Measurements from ENCODE around the gene ATRNL1.

The ATRNL1 gene

DNA sequence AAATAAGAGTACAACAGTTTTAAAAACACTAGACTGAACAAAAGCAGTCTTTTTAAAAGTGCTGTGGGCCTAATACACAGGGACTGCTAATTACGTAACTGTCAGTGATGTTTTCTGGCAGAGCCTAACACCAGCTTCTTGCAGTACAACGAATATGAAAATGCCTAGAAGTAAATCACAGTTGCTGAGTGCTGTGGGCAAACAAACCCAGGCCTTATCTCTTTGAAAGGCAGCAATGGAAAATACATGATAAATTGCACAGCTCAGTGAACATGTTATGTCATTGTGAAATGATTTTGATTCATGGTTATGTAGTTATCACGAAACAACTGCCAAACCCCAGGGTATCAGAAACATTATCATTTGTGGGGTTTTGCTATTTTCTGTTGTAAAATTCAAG is 751.4 kb downstream of the ATRNL1 start:
- DNase-seq (ENCODE audit: low read depth), result no peak

DNA sequence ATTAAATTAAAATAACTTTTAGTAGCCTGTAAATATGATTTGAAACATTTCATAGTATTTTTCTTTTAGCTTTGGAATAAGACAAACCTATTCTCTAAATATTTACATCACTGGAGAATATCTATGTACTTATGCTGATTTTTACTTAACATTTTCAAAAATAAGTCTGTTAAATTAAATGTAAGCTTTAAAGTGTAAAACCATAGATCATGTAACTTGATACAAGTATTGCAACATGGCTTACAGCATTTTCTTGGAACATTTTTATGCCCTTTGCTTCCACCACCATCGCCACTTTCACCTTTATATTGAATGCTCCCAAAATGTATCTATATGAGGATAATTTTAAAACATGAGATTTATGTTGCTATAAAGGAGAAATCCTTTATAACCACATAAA is 752.8 kb downstream of the ATRNL1 start:
- DNase-seq (ENCODE audit: low read depth), result no peak

DNA sequence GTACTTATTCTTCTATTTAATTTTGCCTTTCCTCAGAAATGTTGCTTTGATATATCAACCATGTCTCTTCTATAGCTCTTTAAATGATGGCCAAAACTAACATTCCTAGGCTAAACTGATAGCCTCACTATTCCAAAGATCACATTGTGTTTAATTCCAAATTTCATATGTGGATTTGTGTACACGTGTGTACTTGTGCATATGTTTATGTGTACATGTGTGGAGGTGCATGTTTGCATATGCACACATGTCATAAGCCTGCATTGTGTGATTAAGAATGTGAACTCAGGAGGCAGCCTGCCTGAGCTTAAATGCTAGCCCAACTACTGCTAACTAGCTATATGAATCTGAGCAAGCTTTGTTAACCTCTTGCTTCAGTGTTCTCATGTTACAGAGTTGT is 753.4 kb downstream of the ATRNL1 start:
- DNase-seq (ENCODE audit: low read depth), result no peak

DNA sequence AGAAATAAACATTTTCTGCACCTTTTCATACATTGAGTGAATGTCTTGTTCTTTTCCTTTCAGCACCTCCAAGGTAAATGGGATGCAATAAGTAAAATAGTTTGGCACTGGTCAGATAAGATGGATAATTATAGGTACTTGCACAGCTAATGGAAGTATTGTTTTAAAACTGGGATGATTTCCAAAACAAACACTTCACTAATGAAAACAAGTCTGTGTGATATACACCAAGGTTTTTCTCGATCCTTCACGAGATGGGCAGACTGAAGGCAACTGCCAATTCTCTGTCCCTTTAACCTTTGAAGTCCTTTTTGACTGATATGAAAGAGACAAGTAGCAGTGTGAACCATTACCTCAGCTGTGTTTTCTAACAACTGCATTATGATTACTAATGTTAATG is 756.0 kb downstream of the ATRNL1 start:
- DNase-seq (ENCODE audit: low read depth), result no peak

DNA sequence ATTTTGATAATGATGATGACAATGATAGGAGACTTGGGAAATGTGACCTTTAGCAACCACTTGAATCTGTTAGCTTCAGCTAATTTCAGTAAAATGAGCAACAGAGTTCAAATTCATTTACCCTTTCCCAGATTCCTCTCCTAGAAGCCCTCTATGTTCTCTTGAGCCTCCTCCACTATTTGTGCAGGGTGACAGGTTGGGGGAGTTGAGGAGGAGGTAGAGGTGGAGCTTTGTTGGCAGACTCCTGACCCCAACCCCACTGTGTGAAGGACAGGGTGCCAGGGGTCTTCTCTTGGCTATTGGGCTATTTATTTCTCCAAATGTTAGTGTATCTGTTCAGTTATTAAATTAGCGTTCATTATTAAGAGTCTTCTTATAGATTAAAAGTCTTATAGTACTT is 757.5 kb downstream of the ATRNL1 start:
- no peak for DNase-seq (ENCODE audit: low read depth)

DNA sequence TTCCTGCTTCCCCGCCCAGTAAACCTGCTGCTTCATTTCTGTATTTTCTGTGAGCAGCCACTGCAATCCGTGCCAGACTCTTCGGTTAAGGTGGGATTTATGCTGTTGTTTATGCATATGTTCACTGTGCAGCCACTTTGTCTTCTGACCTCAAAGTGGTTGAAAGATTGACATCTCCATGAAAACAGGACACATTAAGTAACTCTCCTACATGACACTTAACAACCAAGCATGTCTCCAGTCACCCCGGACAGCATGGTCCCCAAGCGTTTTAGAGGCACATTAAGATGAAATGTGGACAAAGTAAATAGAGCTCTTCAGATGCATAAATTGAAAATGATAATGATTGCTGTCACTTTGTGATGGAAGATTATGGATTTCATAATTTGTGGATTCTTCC is 758.5 kb downstream of the ATRNL1 start:
- no peak for DNase-seq (ENCODE audit: low read depth)

DNA sequence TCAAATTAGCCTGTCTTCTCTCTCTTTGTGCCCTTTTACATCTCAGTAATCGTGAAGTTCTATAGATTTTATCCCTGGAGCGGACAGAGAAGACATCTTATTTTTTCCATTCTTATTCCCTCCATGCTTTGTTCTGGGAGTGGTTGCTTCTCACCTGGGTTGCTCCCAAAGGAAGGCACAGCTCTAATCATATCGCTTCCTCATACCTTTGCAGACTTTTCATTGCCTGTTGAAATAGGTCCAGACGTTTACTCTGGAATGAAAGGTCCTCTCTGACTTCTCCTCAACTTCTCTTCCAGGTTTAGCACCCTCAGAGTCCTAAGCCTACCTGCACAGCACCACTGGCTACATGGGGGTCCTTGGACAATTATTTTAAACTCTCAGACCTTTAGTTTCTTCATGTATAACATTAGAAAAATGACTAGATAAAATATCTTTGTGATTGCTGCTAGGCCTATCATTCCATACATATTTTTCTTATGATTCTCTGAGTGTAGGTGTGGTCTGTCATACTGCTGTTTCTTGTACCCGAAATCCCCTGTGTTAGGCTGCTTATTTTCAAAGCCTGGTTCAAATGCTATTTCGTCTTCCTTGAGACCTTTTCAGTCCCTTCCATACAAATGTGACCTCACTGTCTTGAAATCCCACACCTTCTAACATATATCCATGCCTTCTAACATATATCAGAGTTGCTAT is 761.7 kb downstream of the ATRNL1 start:
- no peak for DNase-seq (ENCODE audit: low read depth)

DNA sequence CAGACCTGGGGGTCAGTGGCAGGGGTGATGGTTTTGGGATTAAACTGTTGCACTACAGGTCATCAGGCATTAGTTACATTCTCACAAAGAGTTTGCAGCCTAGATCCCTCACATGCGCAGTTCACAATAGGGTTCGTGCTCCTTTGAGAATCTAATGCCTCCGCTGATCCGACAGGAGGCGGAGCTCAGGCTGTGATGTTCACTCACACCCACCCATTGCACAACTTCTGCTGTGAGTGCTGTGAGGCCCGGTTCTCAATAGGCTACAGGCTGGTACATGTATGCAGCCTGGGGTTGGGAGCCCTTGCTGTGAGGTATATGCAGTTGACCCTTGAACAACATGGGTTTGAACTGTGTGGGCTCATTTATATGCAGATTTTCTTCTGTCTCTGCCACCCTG is 763.4 kb downstream of the ATRNL1 start:
- DNase-seq (ENCODE audit: low read depth), result no peak

DNA sequence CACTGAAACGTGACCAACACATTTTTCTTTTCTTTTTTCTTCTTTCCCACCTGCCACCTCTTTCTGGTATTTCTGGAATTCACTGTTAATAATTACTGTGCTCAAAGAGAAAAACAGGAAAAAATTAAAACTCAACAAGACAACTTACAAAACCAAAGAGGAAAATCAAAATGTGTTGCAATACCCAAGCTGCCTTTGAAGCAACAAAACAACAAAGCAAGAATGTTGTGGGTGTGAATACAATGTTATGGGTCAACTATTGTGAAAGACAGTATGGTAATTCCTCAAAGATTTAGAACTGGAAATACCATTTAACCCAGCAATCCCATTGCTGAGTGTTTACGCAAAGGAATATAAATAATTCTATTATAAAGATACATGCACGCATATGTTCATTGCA is 764.7 kb downstream of the ATRNL1 start:
- no peak for DNase-seq (ENCODE audit: low read depth)

DNA sequence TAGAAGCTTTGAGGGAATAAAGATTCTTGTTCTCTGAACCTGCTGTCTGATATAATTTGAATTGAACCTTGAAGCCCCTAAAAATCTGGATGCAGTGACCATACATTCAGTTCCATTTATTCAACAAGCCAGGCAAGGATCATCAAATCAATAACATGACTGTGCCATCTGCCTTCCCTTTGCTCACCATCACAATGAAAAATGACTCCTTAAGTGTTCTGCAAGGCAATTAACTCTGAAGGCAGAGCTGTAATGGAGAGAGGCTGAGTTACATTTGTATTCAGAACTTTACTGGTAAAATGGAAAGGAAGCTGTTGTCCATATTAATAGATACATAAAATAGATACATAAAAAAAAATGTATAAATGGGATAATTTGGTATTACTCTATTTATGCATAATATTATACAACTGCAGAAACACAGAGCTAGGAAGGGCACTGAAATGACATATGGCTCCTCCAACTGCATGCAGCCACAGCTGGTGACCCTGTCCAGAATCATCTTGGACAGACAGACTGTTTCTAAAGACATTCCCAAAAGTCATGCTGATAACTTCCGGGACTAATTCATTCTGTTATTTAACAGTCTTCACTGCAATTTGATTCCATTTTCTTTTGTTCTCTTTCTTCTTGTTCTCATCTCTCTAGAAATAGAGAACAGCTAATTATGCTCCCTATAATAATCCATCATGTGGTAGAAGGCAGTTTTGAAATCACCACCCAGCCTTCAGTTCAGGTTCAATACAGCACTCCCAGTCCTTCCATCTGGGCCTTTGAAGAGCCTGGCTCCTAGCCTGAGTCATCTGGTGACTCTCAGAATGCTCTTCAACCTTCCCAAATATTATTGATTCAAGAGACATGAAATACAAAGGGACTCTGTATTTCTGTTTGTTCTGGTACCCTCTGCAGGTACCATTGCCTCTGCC is 767.3 kb downstream of the ATRNL1 start:
- DNase-seq (ENCODE audit: low read depth), result no peak

DNA sequence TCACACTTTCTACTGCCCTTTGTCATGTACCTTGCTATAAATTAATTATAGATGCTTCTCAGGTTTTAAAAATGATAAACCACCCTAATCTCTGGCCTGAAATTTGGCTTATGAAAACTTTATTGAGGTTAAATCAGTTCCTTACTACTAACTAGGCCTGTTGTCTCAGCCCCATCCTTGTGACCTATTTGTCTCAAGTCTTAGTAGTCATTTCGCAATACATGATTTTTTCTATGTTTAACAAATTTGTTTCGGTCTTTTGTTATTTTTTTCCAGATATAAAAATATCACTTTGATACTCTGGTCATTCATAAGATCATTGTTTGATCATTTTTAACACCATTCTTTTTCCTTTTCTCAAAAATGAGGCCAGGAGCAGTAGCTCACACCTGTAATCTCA is 768.3 kb downstream of the ATRNL1 start:
- peak; percentile 10 for DNase-seq (ENCODE audit: low read depth)

DNA sequence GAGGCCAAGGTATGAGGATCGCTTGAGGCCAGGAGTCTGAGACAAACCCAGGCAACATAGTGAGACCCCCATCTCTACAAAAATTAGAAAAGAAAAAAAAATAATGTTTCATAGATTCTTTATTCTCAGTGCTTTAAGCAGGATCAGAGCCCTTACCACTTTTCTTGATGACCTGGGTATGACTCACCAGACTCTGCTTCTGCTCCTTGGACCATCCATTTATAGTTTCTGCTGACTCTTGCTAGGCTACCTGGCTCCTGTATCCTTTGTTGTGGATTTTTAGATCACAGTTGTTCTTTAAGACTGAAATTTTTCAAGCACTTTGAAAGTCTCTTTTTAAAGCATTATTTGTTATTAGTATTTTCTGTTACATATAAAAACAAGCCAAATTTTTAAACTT is 768.7 kb downstream of the ATRNL1 start:
- DNase-seq (ENCODE audit: low read depth), result no peak

DNA sequence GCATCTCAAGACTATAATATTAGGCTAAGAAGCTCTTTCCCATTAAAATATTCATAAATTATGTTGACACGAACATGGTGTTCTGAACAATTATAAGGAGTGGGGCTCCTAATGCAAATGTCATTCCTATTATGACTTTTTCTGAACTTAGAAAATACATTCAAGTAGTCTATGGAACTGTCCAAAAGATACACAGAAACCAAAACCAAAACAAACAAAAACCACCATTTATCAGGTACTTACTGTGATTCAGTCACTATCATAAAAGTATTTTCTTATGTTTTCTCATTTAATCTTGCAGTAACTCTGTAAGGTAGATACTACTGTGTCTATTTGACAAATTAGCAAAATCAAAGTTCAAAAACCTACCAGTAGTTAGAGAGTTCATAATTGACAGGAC is 773.0 kb downstream of the ATRNL1 start:
- DNase-seq (ENCODE audit: low read depth), result no peak

DNA sequence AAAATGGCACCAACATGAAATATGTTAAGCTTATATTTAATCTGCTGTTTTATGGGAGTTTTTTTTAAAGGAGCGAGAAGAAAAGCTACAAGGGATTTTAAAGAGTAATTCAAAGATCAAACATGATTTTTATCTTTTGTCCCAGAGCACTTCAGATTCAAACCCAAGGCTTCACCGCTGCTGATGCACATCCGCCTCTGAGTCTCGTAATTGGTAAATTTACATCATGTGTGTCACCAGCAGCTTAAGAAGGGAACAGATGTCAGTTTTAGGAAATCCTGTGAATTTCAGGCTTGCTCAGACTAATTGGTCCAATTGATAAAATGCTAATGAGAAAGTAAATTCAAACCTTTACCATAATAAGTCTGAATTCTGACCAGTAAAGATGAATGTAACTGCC is 773.5 kb downstream of the ATRNL1 start:
- no peak for DNase-seq (ENCODE audit: low read depth)

DNA sequence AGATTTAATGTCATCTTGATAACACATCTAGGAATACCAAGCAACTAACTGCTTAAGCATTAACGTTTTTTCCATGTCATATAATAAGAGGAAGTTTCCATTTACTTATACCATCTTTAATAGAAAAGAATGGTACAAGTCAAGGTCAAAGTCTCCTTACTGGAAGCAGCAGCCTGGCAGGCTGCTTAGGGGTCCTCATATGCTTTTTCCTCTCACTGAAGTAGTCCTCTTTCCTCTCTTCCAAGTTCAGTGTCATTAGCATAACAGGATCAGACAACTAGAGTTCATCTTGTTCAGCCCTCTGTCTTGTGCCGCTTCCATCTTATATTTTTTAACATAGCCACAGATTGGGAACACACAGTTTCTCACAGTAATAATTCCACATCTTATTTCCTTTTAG is 774.1 kb downstream of the ATRNL1 start:
- no peak for DNase-seq (ENCODE audit: low read depth)

DNA sequence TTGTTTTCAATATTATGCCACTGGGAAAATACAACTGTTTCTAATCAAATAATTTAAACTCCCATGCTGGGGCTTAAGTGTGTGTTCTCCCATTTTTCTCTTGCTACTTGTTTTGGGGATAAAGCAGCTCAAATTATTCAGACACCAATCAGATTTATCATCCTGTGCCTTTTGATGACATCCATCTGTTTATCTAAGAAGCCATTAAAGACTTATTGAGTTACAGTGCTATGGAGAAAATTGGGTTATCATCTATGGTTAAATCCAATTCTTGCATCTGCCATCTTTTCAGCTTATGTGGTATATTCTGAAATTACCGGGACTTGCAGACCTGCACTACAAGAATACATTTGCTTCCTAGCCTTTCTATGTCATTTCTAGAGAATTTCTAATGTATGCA is 778.7 kb downstream of the ATRNL1 start:
- no peak for DNase-seq (ENCODE audit: low read depth)

DNA sequence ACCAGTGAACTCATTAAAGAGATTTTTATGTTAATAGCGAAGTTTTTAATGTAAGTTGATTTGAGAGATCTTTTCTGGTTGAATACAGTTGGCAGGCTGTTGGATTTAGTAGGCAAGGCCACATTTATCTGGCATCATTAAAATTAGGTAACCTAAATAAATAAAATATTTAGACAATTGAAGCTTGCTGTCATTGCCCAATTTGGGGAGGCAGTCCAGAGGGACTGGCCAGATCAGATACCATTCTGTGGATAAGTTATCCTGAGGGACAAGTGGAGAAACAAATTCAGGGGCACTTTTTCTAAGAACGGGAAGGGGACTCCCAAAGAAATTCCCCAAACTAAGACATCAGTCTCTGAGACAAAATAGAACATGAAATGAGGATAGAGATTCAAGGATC is 782.0 kb downstream of the ATRNL1 start:
- DNase-seq (ENCODE audit: low read depth), result no peak

DNA sequence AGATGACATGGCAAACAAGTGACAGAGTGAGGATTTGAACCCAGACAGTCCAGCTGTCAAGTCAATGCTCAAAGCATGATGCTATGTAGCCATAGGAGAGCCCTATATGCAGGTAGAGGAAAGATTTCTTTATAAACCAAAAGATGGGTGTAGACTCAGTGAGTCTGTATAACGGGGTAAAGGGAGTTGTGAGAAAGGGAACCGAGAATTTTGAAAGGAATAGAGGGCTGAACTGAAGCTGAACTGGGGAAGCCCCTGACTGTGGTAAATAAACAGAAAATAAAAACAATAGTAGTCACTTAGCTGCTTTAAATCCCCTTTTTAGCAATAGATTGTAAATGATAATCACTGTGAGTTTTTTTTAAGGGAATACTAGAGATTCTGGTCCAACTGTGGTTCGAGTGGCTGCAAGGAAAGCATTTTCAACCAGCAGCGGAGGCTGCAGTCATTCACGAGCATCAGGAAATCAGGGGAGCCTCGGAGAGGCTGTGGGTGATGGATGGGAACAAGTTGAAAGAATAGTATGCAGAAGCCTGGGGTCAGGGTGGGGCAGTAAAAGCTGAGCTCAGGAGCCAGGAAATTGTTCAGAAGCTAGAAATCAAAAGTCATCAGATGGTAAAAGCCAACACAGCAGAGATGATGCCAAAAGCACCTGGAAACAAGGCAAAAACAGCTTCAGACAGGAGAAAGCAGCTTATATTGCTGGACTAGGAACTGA is 786.4 kb downstream of the ATRNL1 start:
- DNase-seq (ENCODE audit: low read depth), result no peak

DNA sequence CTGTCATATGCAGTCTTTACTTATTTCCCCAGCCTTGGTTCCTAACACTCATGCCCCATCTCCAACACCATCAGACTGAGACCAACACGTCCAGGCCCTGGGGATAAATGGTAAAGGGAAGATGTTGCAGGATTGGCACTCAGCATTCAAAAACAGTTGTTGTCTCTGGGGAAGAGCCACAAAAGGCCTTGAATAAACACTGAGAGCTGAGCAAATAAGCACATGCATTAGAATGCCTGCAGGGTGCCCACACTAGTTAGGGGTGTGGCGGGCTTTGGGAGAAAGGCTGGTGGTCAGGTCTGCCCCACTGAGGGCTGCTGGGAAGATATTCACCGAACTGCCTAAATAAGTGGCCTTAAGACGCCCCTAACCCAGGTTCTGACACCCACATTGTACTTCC is 788.9 kb downstream of the ATRNL1 start:
- no peak for DNase-seq (ENCODE audit: low read depth)

DNA sequence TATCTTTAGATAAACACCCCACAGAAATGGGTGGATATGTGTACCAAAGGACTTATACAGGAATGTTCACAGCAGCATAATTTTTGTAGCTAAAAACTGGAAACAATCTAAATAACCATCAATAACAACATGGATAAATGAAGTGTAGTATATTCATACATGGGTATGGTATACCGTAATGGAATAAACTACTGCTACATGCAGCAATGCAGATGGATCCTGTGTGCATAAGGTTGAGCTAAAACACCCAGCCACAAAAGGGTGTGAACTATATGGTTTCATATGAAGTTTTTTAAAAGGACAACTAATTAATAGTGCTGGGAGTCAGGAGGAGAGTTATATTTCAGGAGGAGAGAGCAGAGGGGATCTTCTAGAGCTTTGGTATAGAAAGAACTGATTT is 790.2 kb downstream of the ATRNL1 start:
- no peak for DNase-seq (ENCODE audit: low read depth)

DNA sequence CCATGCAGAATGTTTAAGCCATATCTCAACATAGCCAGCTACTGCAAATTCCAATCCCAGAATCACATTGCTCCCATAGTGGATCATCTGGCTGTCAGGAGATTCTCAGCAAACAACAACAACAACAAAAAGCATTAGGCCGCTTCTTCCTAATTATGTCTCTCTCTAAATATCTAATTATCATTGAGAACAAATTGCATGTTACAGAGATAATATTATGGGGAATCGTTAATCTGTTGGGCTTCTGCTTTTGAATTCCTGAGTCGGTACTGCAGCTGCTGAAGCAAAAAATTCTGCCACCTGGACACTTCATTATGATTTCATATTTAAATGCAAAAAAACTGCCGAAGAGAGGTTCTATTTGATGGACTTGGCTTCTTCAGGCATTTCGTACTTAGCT is 791.2 kb downstream of the ATRNL1 start:
- DNase-seq (ENCODE audit: low read depth), result no peak

DNA sequence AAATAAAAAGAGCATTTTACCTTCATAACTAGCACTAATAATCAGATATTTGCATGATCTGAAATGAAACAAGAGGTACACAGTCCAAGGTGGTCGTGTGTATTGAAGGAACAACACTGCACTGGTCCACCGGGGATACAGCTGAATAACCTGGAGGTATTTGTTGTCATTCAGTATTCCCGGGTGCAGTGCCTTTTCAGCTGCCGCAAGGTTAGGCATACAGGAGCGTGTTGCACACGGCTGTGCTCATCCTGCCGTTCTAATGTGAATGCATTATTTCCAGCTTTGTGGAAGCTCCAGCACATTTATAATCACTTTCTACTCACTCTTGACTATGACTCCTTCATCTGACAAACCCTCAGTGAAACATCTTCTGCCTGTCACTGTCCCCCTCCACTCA is 802.0 kb downstream of the ATRNL1 start:
- DNase-seq (ENCODE audit: low read depth), result no peak

DNA sequence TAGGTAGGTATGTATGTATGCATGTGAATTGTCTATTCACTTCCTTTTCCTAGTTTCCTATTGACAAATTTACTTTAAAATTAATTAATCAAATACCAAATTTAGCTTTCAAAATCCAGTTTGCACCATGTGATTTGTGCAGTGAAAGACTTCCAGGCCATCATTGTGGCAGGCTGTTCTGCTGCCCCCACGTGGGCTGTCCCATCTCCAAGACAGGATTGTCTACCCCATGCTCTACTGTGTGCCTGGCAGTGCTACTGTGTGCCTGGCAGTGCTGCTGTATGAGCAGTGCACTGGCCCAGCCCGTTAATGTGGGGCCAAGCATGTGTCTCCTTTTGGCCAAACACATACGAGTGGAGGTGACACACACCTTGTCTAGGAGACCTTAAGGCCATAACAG is 805.1 kb downstream of the ATRNL1 start:
- no peak for DNase-seq (ENCODE audit: low read depth)

Data from fibroblast of the conjunctiva (primary cell).